A549 (cell line): ENCODE results near the gene ARR3. TPM values are rescaled to one million over a fixed set of nuclear protein-coding genes. Genes with fewer than 3 reads are reported as not detected.
A peak's percentile ranks its signal among the peaks of the same experiment; 100 is the strongest.

ENCODE experiments used
- ATAC-seq, 2 experiments: fragments of 200-7000 bp in 1 of 2; fragments of >200 bp in 1 of 2; cut with Nextera tagmentation in 1 of 2; cut with Tn5 transposase in 1 of 2; 3 replicates each; pipeline versions ENCODE4 v1.8.0 to v1.9.1; 2018 to 2020; ENCODE audit warnings: mild to moderate bottlenecking in 1 of 2, moderate library complexity in 1 of 2
- CTCF ChIA-PET: fragments of 300-600 bp; sonication (Branson Sonifier 250); formaldehyde crosslinking; extraction: SDS; loops from one replicate; lab custom pipeline; 2021; ENCODE audit warnings: antibody characterized with exemption, inconsistent platforms; lab: Yijun Ruan, JAX
- POLR2A ChIA-PET: fragments of 350-600 bp; formaldehyde crosslinking; extraction: SDS; loops from one replicate; lab custom pipeline; 2021; ENCODE audit warnings: antibody characterized with exemption, inconsistent platforms; lab: Yijun Ruan, JAX
- DNase-seq, 2 experiments: peaks; one replicate each; pipeline versions ENCODE4 v3.0.0 to v3.0.0-alpha.2; 2011 to 2016; ENCODE audit warnings: low read depth in 1 of 2, low spot score in 1 of 2
- FAIRE-seq: peaks from 2 replicates; lab custom pipeline; 2011; peaks lifted over from hg19 to GRCh38; lab: Jason Lieb, UNC
- H3K27ac ChIP-seq, 2 experiments: fragments of >200 bp; sonication (Bioruptor Twin); formaldehyde crosslinking; 3 replicates each; pipeline ENCODE4 v1.5.1; 2016 to 2017
- H3K4me1 ChIP-seq: fragments of >200 bp; sonication (Bioruptor Twin); formaldehyde crosslinking; 3 replicates; pipeline ENCODE4 v1.6.1; 2016
- H3K4me2 ChIP-seq: fragments of >200 bp; sonication (Bioruptor Twin); formaldehyde crosslinking; 3 replicates; pipeline ENCODE4 v1.6.1; 2016
- H3K4me3 ChIP-seq: fragments of >200 bp; sonication (Bioruptor Twin); formaldehyde crosslinking; 3 replicates; pipeline ENCODE4 v1.5.1; 2016
- H3K9me3 ChIP-seq: fragments of >200 bp; sonication (Bioruptor Twin); formaldehyde crosslinking; 3 replicates; pipeline ENCODE4 v1.6.1; 2016
- BCL3 ChIP-seq: fragments of >200 bp; sonication (Bioruptor Twin); formaldehyde crosslinking; IDR thresholded peaks from 3 replicates; pipeline ENCODE4 v1.6.1; 2016
- EP300 ChIP-seq, 2 experiments: fragments of >200 bp; sonication (Bioruptor Twin); formaldehyde crosslinking; IDR thresholded peaks; 2 replicates in 1 of 2; 3 replicates in 1 of 2; pipeline ENCODE4 v1.6.1; 2016 to 2017
- GATA3 ChIP-seq: IDR thresholded peaks from 2 replicates; pipeline ENCODE4 v1.6.1; 2012; ENCODE audit warnings: borderline replicate concordance
- HES2 ChIP-seq: fragments of >200 bp; sonication (Bioruptor Twin); formaldehyde crosslinking; IDR thresholded peaks from 2 replicates; pipeline ENCODE4 v1.6.1; 2016
- MAX ChIP-seq: IDR thresholded peaks from 2 replicates; pipeline ENCODE4 v1.6.1; 2012
- MYC ChIP-seq: IDR thresholded peaks from 2 replicates; pipeline ENCODE4 v1.6.1; 2012; ENCODE audit warnings: mild to moderate bottlenecking, inconsistent platforms, low read length, improper control_type of control experiment, borderline replicate concordance
- PBX3 ChIP-seq: IDR thresholded peaks from 2 replicates; pipeline ENCODE4 v1.6.1; 2012
- POLR2A ChIP-seq: IDR thresholded peaks from 2 replicates; pipeline ENCODE4 v1.6.1; 2012; ENCODE audit warnings: mild to moderate bottlenecking, low read length
- RAD21 ChIP-seq, 2 experiments: fragments of >200 bp in 1 of 2; sonication (Bioruptor Twin) in 1 of 2; formaldehyde crosslinking in 1 of 2; IDR thresholded peaks in 1 of 2; conservative IDR thresholded peaks in 1 of 2; 2 replicates in 1 of 2; 3 replicates in 1 of 2; pipeline ENCODE4 v1.6.1; 2012 to 2018; ENCODE audit warnings: inconsistent platforms in 1 of 2
- REST ChIP-seq: fragments of 200-600 bp; sonication (generic); IDR thresholded peaks from 2 replicates; pipeline ENCODE4 v1.6.1; 2016; ENCODE audit warnings: antibody characterized with exemption, mild to moderate bottlenecking, moderate library complexity
- RFX5 ChIP-seq: fragments of 450-650 bp; IDR thresholded peaks from 2 replicates; pipeline ENCODE4 v1.7.1; 2014; ENCODE audit warnings: antibody characterized with exemption, mild to moderate bottlenecking, moderate library complexity
- SREBF2 ChIP-seq: fragments of 450-650 bp; IDR thresholded peaks from 2 replicates; pipeline ENCODE4 v1.6.1; 2014; ENCODE audit warnings: mild to moderate bottlenecking, moderate library complexity
- ZC3H11A ChIP-seq: fragments of 450-650 bp; IDR thresholded peaks from 2 replicates; pipeline ENCODE4 v1.6.1; 2014; ENCODE audit warnings: antibody characterized with exemption, mild to moderate bottlenecking
- ZFP36 ChIP-seq: fragments of 450-650 bp; IDR thresholded peaks from 2 replicates; pipeline ENCODE4 v1.6.1; 2014; ENCODE audit warnings: borderline replicate concordance; ENCODE audit not compliant: partially characterized antibody
- WGBS: methylation state at CpG from one replicate; pipeline ENCODE4 v1.1.6; 2017; ENCODE audit errors: missing lambda C conversion rate; 5-methylcytosine and 5-hydroxymethylcytosine counted together
- polyA plus RNA-seq, 4 experiments: library from polyadenylated mRNA; depleted of rRNA in 3 of 4; stranded (reverse); fragments of >200 nt; fragmentation: RNase III in 1 of 4; extraction: RNeasy Plus Mini Kit Qiagen cat#74134 plus additional on column Dnase treatment in 1 of 4; gene quantifications; 2 replicates in 3 of 4; 3 replicates in 1 of 4; pipeline ENCODE4 v1.2.3, GENCODE V29; 2011 to 2017
- small RNA-seq, 6 experiments: library from RNA; depleted of rRNA; stranded (forward); fragments of <200 nt; gene quantifications; one replicate each; pipeline ENCODE3, GENCODE V24; 2012

The ARR3 gene
- polyA plus RNA-seq, 2 of the 4 experiments (the other 2 are of a cell fraction) = not detected

- POLR2A ChIA-PET = no interaction called here
- CTCF ChIA-PET = no interaction called here
Measured at GRCh38 chrX:70331161-70331560, 63.0 kb downstream of the ARR3 start.

More at GRCh38 chrX:70331161-70331560, 63.0 kb downstream of the ARR3 start:
- TF ChIP-seq RAD21 (conservative IDR thresholded peaks at IDR 0.05 in 1 of 2, IDR thresholded peaks at IDR 0.05 in 1 of 2) = no peak
- no peak for TF ChIP-seq SREBF2
- TF ChIP-seq ZC3H11A = no peak
- no peak for TF ChIP-seq EP300 (IDR thresholded peaks at IDR 0.05)
- no peak for TF ChIP-seq BCL3
- TF ChIP-seq MYC = no peak
- no peak for TF ChIP-seq PBX3
- TF ChIP-seq REST = no peak
- no peak for TF ChIP-seq RFX5
- TF ChIP-seq POLR2A = no peak
- TF ChIP-seq MAX = no peak
- TF ChIP-seq ZFP36 = no peak
- no peak for TF ChIP-seq GATA3
- no peak for TF ChIP-seq HES2
- Histone ChIP-seq H3K4me1 (no peaks in the 10 kb centered on the region), H3K27ac (no peak overlapping the region), H3K4me2 (no peak overlapping the region), H3K9me3 (no peaks in the 10 kb centered on the region), H3K4me3 (no peak overlapping the region)
- DNase-seq = no peak
- no peak for ATAC-seq
- 90% methylated on average over 1 of the region's 1 CpG for WGBS
- peak; percentile 23 for FAIRE-seq

Small RNA genes within 50 kb of the gene (small RNA-seq; reads per million reads assigned to genes)
- 0 to 0.58 (median 0) reads per million in 6 experiments for gene RNA5SP507

Other genes with a start within 250 kb of the ARR3 start
- gene AWAT2, start 218.4 kb upstream of the ARR3 start, polyA plus RNA-seq (2011; rRNA removed) = not detected in 2 replicates
- gene AWAT2, start 218.4 kb upstream of the ARR3 start, polyA plus RNA-seq (2017; fragmentation: RNase III; extraction: RNeasy Plus Mini Kit Qiagen cat#74134 plus additional on column Dnase treatment) = not detected in 3 replicates
- not detected in 2 replicates for gene OTUD6A, start 205.9 kb upstream of the ARR3 start, polyA plus RNA-seq (2011; rRNA removed)
- gene OTUD6A, start 205.9 kb upstream of the ARR3 start, polyA plus RNA-seq (2017; fragmentation: RNase III; extraction: RNeasy Plus Mini Kit Qiagen cat#74134 plus additional on column Dnase treatment) = not detected in 3 replicates
- gene IGBP1, start 134.9 kb upstream of the ARR3 start, polyA plus RNA-seq (2011; rRNA removed) = 103 and 106 TPM in 2 replicates
- 50.2 to 56.4 TPM (median 54.0 TPM) in 3 replicates for gene IGBP1, start 134.9 kb upstream of the ARR3 start, polyA plus RNA-seq (2017; fragmentation: RNase III; extraction: RNeasy Plus Mini Kit Qiagen cat#74134 plus additional on column Dnase treatment)
- not detected in 2 replicates for gene DGAT2L6, start 90.9 kb upstream of the ARR3 start, polyA plus RNA-seq (2011; rRNA removed)
- gene DGAT2L6, start 90.9 kb upstream of the ARR3 start, polyA plus RNA-seq (2017; fragmentation: RNase III; extraction: RNeasy Plus Mini Kit Qiagen cat#74134 plus additional on column Dnase treatment) = not detected in 3 replicates
- gene AWAT1, start 33.7 kb upstream of the ARR3 start, polyA plus RNA-seq (2011; rRNA removed) = not detected in 2 replicates
- not detected in 3 replicates for gene AWAT1, start 33.7 kb upstream of the ARR3 start, polyA plus RNA-seq (2017; fragmentation: RNase III; extraction: RNeasy Plus Mini Kit Qiagen cat#74134 plus additional on column Dnase treatment)
- gene P2RY4, start 8.1 kb upstream of the ARR3 start, polyA plus RNA-seq (2011; rRNA removed) = 0.06 and 0.19 TPM in 2 replicates
- not detected in 3 replicates for gene P2RY4, start 8.1 kb upstream of the ARR3 start, polyA plus RNA-seq (2017; fragmentation: RNase III; extraction: RNeasy Plus Mini Kit Qiagen cat#74134 plus additional on column Dnase treatment)
- gene RAB41, start 13.8 kb downstream of the ARR3 start, polyA plus RNA-seq (2011; rRNA removed) = not detected in 2 replicates
- gene RAB41, start 13.8 kb downstream of the ARR3 start, polyA plus RNA-seq (2017; fragmentation: RNase III; extraction: RNeasy Plus Mini Kit Qiagen cat#74134 plus additional on column Dnase treatment) = not detected in 3 replicates
- 133 and 159 TPM in 2 replicates for gene PDZD11, start 21.6 kb downstream of the ARR3 start, polyA plus RNA-seq (2011; rRNA removed)
- 78.5 to 86.5 TPM (median 83.4 TPM) in 3 replicates for gene PDZD11, start 21.6 kb downstream of the ARR3 start, polyA plus RNA-seq (2017; fragmentation: RNase III; extraction: RNeasy Plus Mini Kit Qiagen cat#74134 plus additional on column Dnase treatment)
- gene KIF4A, start 21.8 kb downstream of the ARR3 start, polyA plus RNA-seq (2011; rRNA removed) = 34.5 and 46.6 TPM in 2 replicates
- gene KIF4A, start 21.8 kb downstream of the ARR3 start, polyA plus RNA-seq (2017; fragmentation: RNase III; extraction: RNeasy Plus Mini Kit Qiagen cat#74134 plus additional on column Dnase treatment) = 26.5 to 29.1 TPM (median 27.9 TPM) in 3 replicates
- 0.04 TPM in 2 replicates for gene GDPD2, start 155.0 kb downstream of the ARR3 start, polyA plus RNA-seq (2011; rRNA removed)
- gene GDPD2, start 155.0 kb downstream of the ARR3 start, polyA plus RNA-seq (2017; fragmentation: RNase III; extraction: RNeasy Plus Mini Kit Qiagen cat#74134 plus additional on column Dnase treatment) = 0.12 to 0.18 TPM (median 0.12 TPM) in 3 replicates
- gene DLG3, start 176.5 kb downstream of the ARR3 start, polyA plus RNA-seq (2011; rRNA removed) = 11.2 and 12.8 TPM in 2 replicates
- 3.0 to 3.2 TPM (median 3.1 TPM) in 3 replicates for gene DLG3, start 176.5 kb downstream of the ARR3 start, polyA plus RNA-seq (2017; fragmentation: RNase III; extraction: RNeasy Plus Mini Kit Qiagen cat#74134 plus additional on column Dnase treatment)